GM18861 (cell line): ENCODE data around the gene TCF12.
"Not testable (repeated sequence)": the region's sequence is repeated elsewhere in the genome, so short reads cannot be mapped to it uniquely, and the experiment has no call there.

Source experiments
- ATAC-seq: cut with Tn5 transposase; IDR thresholded peaks from one replicate; pipeline ENCODE4 v1.9.1; 2021; ENCODE audit not compliant: unreplicated experiment

Gene TCF12

DNA sequence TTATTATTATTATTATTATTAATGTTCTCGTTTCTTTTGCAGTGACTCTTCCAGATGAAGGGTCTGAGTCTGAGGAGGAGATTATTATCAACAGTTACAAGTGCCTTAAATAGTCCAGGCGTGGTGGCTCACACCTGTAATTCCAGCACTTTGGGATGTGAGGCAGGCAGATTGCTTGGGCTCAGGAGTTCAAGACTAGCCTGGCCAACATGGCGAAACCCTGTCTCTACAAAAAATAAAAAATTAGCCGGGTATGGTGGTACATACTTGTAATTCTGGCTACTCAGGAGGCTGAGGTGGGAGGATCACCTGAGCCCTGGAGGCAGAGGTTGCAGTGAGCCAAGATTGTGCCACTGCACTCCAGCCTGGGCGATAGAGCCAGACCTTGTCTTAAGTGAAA lies 96.5 kb downstream of the TCF12 start:
- not testable (repeated sequence) for ATAC-seq

DNA sequence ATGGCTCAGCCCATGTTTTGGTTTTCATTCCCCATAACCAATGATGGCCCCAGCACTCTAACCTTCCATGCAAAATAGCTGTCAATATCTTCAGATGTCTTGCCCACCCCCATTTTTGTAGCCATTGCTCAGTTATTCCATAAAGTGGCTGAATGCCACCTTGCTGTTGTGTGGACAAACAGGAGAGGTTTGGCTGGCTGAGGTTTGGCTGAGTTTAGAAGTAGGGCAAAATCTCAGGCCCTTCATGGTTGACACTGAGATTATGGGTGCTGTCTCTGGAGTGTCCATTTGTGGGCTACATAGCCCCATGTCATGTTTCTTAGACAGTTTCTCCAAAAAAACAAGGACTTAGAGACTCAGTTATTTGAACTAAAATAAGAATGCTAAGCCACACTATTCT lies 96.9 kb downstream of the TCF12 start:
- ATAC-seq = no peak

DNA sequence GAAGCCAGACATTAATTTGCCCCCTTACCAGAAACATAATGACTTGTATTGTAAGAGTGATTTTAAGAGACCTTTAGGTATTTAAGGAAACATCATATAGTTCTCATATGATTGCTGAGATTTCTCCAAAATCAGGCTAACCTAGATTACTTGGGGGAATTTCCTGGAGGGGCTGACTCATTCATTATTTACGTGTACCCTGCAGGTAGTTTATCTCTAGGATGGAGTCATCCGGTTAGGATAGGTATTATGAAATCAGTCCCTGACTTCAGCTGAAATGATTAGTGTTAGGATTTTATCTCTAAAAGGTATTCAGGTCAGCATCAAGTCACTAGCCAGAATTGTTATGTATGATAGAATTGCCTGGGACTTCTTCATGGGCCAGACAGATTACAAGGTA lies 97.5 kb downstream of the TCF12 start:
- no peak for ATAC-seq

DNA sequence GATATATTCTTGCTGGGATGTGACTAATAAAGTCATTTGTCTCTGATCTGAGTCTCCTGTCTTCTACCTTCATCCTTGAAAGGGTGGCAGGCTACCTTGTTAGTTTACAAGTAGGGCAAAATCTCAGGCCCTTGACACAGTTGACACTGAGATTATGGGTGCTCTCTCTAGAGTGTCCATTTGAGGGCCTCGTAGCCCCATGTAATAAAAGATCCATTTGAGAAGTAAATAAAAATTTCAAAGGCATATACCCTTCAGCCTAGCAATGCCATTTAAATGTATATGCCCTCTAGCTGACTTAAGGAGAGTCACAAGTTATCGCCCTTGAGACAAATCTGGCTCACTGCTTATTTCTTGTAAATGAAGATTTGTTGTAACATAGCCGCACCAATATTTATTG lies 98.6 kb downstream of the TCF12 start:
- no peak for ATAC-seq

DNA sequence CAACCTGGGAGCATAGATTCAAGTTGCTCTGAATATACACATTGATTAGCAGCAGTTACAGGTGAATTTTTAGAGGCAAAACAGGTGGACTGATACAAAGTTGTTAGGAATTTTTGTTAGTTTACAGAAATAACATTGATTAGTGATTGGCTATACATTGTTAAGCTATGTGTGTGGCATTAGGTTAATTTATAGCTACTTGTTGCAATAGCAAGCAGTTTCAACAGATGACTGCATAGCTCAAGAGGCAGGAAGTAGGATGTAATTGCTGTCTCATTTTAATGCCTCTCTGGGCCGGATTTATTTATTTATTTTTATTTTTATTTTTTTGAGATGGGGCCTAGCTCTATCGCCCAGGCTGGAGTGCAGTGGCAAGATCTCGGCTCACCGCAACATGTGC lies 99.7 kb downstream of the TCF12 start:
- ATAC-seq = no peak

DNA sequence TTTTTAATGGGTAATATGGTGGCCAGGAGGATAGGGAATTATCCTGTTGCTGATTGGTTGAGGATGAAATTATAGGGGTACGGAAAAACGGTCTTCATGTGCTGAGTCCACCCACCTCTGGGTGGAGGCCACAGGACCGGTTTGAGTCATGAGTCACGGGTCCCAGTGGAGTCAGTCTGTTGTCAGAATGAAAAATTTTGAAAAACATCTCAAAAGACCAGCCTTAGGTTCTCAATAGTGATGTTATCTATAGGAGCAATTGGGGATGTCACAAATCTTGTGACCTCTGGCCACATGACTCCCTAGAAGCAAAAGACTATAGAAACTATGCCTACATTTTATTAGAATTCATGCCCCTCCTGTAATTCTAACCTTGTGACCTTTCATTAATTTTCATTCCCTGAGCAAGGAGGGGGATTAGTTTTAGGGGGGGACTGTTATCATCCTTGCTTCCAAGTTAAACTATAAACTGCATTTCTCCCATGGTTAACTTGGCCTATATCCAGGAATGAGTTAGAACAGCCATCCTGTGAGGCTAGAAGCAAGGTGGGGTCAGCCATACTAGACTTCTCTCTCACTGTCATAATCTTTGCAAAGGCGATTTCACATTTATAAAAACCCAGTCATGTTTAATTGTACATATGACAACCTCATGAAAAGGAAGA lies 101.2 kb downstream of the TCF12 start:
- no peak for ATAC-seq

DNA sequence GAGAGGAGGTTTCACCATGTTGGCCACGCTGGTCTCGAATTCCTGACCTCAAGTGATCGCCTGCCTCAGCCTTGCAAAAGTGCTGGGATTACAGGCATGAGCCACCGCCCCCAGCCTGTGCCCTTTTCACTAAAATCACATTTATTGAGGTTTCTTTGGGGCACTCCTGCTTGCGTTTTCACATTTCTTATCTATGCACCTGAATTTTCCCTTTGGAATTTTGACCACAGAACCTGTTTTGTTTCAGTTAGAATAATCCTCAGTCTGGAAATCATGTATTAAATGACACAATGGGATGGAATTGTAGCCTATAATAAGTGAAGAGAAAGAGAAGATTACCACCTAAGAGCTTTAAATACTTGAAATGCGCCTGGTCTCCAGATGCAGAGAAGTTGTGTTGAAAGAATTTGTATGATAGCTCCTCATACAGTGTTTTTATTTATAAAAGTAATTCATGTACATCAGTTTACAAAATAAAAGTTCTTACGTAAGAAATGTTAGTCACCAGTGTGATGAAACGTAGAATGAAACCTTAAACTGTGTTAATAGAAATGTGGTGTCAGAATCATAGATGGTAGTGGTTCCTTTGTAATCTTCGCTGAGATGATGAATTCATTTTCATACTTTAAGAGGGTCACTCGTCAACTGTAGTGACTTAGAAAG lies 107.0 kb downstream of the TCF12 start:
- ATAC-seq = no peak

DNA sequence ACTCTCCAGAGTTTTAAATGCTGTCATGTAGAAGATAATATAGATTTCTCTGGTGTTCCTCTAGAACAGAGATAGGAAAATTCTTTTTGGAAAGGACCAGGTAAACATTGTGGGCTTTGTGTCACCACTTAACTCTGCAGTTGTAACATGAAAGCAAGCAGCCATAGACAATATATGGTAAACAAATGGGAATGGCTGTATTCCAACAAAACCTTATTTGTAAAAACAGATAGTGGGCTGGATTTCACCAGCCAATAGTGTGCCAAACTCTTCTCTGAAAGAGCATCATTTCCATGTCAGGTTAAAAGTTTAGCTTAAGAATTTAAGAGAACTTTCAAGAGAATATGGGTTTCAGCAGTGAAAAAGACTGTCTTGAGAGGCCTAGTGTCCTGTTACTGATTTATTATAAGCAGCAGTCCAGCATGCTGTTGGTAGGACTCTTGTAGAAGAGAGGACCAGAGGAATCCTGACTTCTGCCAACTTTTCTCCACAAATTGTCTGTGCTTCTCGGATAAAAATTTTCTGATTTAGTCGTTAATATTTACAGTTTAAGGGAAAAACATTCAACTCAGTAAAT lies 107.7 kb downstream of the TCF12 start:
- no peak for ATAC-seq

DNA sequence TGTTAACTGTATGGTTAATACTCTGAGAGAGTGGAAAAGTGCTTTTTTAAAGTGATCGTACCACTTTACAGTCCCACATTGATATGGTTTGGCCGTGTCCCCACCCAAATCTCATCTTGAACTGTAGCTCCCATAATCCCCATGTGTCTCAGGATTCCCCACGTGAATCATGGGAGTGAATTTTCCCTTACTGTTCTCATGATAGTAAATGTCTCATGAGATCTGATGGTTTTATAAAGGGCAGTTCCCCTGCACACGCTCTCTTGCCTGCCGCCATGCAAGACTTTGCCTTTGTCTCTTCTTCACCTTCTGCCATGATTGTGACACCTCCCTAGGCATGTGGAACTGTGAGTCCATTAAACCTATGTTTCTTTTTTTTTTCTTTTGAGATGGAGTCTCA lies 109.2 kb downstream of the TCF12 start:
- no peak for ATAC-seq

DNA sequence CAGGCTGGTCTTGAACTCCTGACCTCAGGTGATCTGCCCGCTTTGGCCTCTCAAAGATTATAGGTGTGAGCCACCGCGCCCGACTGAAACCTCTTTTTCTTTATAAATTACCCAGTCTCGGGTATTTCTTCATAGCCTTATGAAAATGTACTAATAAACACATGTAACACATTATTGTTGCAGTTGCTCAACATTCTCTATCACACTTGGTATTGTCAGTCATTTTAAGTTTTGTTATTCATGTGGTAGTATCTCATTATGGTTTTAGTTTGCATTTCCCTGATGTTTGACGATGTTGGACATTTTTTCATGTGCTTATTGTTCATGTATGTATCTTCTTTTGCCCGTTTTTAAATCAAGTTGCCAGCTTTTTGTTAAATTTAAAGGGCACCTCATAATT lies 109.7 kb downstream of the TCF12 start:
- ATAC-seq = no peak

DNA sequence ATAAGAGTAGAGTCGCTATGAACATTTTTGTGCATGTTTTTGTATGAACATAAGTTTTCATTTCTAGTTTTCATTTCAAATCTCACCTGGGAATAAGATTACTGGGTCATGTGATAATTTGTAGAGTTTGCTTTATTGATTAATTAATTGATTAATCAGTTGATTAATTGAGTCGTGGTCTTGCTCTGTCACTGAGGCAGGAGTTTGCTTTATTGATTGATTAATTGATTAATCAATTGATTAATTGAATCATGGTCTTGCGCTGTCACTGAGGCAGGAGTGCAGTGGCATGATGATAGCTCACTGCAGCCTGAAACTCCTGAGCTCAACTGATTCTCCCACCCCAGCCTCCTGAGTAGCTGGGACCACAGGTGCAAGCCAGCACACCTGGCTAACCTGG lies 111.6 kb downstream of the TCF12 start:
- no peak for ATAC-seq

DNA sequence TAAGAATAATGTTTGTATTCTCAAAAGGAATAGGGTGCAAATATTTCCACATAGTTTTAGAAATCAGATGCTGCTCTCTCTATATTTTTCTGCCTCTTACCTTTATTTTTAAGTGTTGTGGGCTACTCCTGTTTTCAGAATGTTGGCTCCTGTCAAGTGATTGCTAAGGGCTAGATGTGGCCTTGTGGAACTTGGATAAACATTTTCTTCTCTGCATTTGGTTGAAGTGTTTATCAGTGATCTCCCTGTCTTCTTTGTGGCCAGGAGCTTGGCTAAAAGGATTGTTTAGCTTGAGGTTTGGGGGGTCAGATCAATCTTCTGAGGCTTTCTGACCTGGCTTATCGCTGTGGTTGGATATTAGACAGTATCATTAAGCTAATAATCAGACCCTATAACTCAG lies 112.6 kb downstream of the TCF12 start:
- no peak for ATAC-seq

DNA sequence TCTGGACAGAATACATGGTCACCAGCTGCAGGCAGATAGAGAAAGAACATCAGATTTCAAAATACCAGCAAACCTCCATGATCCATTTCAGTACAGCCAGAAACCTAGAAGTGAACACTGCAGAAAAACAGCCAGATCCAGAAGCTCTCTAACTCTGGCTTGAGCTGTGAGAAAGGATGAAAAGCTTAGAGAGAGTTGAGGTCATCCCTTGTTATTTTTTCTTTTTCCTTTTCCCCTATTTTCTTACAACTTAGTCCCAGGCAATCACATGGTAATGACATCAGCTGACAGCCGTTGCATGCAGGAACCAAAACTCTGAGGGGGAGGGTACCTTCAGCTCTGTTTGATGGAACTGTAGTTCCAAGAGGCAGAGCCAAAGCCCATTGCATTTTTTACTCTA lies 113.2 kb downstream of the TCF12 start:
- ATAC-seq = no peak

DNA sequence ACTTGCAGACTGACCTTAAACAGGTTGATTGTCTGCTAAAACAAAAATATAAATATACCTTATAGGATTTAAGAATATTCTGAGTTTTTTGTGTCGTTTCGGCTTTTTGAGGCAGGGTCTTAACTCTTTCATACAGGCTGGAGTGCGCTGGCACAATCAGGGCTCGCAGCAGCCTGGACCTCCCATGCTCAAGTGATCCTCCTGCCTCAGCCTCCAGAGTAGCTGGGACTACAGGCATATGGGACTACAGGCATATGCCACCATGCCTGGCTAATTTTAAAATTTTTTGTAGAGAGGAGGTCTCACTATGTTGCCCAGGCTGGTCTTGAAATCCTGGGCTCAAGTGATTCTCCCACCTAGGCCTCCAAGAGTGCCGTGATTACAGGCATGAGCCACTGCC lies 113.9 kb downstream of the TCF12 start:
- ATAC-seq = no peak

DNA sequence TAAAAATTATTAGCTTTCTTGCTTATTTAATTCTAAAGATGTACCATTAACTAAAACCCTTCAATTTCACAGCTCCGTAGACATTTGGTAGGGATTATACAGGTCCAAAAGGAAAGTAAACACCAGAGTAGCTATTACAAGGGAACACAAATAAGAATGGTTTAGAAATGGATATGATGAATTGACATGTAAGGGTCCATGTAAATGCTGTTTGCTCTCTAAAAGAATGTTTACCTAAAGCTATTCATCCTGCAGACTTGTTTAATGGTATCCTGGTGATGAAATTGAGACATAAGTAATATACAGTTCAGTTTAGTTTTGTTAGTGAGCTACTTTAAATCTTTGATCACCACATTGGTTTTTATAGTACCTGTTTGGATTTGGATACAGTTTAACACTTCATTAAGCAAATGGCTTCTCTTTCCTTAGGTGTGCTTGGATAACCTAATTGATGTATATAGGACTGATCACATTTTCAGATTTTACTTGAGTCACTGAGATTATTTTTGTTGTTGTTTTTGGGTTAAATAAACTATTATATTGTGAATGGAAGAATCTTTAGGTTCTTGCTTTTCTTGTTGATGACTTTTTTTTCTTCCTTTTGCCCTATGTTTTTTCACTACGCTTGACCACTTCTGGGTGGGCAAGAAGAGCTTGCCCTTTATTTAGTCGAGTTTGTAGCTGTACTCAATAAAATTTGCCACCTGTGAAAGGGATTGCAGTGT lies 115.4 kb downstream of the TCF12 start:
- no peak for ATAC-seq

DNA sequence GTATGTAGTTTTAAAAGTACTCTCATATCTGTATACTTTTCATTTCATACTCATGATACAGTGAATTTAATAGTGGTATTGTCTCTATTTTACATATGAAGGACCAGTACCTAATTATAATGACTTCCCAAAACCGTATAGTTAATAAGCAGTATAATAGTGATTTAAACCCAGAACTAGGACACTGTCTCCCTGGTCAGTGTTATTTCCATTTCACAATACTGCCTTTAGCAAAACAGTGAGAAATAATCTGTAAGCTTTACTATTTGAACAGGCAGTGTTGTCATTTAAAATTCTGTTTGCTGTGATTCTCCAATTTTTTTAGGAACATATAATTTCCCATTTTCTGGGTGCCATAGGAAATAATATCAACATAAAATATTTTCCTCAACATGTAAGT lies 116.2 kb downstream of the TCF12 start:
- no peak for ATAC-seq

DNA sequence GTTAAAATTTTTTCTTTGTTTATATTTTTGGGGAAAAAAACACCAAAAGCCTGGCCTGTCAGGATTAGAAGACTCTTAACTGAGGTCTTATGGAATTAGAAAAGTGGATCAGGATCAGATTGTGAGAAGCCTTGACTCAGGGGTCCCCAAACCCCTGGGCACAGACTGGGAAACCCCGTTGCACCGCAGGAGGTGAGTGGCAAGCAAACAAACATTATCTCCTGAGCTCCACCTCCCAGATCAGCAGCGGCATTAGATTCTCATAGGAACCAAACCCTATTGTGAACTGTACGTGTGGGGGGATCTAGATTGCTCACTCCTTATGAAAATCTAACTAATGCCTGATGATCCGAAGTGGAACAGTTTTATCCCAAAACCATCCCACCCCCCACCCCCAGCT lies 117.2 kb downstream of the TCF12 start:
- no peak for ATAC-seq

DNA sequence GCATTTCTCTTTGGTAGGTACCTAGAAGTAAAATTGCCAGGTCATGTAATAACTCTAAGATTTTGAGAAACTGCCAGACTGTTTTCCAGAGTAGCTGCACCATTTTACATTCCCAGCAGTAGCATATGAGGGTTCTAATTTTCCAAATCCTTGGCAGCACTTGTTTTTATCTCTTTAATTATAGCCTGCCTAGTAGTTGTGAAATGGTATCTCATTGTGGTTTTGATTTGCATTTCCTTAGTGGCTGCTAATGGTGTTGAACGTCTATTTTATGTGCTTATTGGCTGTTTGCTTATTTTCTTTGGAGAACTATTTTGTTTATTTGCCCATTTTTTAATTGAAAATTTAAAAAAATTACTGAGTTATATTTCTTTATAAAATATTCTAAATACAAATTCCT lies 117.9 kb downstream of the TCF12 start:
- no peak for ATAC-seq

DNA sequence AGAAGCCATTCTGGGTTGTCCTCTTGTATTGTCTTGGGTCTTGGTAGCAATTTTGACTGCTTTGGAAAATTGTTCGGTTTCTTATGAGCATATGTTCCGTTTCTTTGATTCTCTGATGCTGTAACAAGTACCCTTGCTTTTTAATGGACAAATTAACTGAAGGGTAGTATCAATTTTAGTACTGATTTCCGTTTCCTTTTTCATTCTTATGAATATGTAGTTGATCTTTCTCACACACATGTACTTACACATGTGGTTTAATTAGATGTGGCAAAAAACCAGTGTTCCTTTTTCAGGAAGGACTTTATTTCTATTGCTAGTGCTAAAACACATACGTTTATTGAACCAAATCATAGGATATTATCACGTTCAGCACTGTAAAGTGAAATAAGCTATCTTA lies 119.1 kb downstream of the TCF12 start:
- no peak for ATAC-seq

DNA sequence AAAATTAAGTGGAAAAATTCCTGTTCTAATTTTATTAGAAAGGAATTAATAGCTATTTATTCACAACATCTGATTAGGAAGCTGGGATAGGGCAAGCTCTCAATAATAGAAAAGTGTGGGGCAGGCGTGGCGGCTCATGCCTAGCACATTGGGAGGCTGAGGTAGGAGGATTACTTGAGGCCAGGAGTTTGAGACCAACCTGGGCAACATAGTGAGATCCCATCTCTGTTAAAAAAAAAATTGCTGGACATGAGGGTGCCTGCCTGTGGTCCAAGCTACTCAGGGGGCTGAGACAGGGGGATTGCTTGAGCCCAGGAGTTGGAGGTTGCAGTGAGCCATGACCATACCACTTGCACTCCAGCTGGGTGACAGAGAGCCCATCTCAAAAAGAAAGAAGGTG lies 119.6 kb downstream of the TCF12 start:
- no peak for ATAC-seq

DNA sequence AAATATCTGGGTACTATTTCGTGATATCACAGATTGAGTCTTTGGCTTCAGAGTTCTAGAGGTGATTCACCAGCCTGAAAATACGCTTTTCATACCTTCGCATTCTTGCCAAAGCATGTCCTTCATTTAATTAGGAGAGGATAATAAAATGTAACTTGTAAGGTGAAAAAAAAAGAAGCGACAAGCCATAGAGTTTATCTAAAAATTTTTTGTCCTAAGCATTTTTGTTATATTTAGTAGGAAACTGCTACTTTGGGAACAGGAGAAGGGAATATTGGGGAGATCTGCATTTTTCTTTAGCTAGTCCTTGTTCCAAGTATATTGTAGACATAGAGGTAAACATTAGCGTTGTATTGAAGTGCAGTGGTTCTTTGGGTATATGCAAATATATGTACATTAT lies 120.1 kb downstream of the TCF12 start:
- no peak for ATAC-seq

DNA sequence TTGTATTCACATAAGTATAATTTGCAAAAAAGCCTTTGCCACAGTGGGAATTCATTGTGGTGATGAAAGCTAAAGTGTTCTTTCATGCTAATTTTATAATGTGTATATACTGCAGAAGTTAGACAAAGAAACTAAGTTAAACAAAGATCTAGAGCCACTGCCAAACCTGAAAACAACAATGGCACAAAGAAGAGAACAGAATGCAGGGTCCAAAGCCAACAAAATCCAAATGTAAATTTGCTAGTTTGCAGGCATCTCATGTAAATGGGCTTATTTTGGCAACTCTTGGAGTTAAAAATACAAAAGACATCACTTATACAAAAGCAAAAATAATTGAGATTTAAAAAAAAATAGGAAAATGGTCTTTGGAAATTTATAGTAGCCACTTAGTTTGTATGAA lies 123.0 kb downstream of the TCF12 start:
- no peak for ATAC-seq
